ENCODE results near the gene ELF2.
A peak's percentile ranks its signal among the peaks of the same experiment; 100 is the strongest.
"Not testable (repeated sequence)": the region's sequence is repeated elsewhere in the genome, so short reads cannot be mapped to it uniquely, and the experiment has no call there.

ELF2 gene

GRCh38 chr4:139184129-139184528 is 7.1 kb upstream of the ELF2 start:
- DNase-seq = peak; percentile 9 to 61 (median 33)

DNA sequence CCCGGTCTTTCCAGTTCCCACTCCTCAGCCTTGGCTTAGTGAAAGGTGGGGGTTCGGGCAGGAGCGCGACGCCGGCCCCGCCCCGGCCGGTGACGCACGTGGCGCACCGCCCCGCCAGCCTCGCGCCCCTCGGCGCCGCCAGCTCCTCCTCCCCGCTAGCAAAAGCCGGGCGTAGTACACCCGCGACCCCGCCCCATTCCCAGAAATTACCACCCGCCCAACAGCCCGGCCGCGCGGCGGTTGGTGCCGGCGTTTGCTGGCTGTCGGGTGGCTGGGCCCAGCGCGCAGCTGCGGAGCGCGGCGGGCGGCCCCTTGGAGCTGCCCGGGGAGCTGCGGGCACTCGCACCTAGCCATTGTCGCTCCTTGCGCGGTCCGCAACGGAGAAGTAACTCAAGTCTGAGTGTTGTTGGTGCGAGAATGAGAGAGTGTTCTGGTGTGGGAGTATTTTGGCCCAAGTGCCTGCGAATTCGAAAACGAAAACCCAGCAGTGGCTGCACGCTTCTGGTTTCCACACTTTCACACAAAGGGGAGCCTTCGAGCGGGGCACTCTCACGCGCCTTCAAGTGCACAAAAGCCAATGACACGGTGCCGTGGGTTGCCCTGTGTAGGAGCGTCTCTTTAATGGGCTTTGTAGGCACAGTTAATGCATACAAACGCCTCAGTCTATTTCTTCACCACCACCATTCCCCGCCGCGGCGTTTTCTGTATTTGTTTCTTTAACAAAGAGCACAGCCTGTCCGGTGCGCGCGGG is 1.0 kb upstream of the ELF2 start:
- peak; percentile 97 to 98 (median 98) for DNase-seq

DNA sequence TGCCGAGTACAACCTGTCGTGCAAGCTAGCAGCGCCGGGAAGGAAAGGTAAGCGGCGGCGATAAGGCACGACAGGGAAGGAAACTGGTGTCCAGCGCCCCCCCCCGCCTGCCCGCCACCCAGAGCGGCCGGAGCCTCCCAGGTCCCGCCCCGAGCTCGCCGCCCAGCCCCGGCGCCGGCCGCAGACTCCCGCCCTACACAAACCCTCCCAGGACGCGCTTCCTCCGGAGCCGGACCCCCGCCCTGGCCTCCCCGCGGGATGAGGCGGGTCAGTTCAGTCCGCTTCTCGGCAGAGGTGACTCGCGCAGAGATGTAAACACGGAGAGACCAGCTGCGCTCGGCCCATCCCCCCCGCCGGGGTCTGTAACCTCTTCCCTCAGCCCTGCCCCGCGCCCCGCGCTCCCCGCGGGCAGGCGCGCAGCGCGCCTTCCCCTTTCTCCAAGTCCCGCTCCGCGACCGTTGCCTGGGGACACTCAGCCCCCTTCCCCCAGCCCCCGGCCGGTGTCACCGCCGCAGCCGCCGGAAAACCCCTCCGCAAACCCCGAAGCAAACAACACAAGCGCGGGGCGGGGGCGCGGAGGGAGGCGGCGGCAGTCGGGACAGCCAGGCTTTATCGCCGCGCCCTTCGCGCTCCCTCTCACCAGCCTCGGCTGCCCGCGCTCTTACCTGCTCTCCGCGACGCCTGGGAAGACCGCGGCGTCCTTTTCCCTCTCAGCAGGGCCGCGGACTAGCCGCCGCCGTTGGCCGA is 543 bp downstream of the ELF2 start:
- peak; percentile 71 to 89 (median 78) for DNase-seq

GRCh38 chr4:139175646-139176301 is 1.2 kb downstream of the ELF2 start:
- DNase-seq = peak; percentile 4 to 49 (median 27)

DNA sequence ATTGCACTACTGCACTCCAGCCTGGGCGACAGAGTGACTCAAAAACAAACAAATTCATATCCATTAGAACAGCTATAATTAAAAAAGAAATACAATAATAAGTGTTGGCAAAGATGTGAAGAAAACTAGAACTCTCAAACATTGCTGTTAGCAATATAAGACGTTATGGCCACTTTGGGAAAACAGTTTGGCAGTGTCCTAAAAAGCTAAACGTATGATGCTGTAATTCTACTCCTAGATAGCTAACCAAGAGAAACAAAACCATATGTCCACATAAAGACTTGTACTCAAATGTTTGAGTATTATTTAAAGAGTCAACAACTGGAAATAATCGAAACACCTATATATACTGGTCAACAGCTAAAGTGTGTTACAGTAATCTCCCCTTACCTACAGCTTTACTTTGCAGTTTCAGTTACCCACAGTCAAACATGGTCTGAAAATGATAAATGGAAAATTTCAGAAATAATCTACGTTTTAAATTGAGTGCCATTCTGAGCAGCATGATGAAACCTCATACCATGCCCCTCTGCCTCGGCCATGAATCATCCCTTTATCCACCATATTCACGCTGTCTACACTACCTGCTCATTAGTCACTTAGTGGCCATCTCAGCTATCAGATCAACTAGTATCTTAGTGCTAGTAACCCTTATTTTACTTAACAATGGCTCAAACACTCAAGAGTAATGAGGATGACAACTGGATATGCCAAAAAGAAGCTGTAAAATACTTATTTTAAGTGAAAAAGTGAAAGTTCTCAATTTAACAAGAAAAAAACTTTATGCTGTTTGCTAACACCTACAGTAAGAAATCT is 4.9 kb downstream of the ELF2 start:
- DNase-seq = peak in 1 of 4 experiments; percentile 17

- no peak for DNase-seq
Measured at GRCh38 chr4:139170932-139171331, 6.1 kb downstream of the ELF2 start.

GRCh38 chr4:139167774-139168444 is 9.1 kb downstream of the ELF2 start:
- DNase-seq = peak; percentile 64 to 88 (median 76)

GRCh38 chr4:139164731-139165130 is 12.3 kb downstream of the ELF2 start:
- DNase-seq = no peak

DNA sequence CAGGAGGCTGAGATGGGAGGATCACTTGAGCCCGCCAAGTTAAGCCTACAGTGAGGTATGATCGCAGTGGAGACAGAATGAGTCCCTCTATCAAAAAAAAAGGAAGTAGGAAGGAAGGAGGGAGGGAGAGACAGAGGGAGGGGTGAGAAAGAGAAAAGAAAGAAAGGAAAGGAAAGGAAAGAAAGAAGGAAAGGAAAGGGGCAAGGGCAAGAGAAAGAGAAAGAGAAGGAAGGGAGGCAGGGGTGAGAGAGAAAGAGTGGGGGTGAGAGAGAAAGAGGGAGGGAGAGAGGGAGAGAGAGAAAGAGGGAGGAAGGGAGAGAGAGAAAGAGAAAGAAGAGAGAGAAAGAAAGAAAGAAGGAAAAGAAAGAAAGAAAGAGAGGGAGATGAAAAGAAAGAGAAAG is 13.2 kb downstream of the ELF2 start:
- no peak for DNase-seq

DNA sequence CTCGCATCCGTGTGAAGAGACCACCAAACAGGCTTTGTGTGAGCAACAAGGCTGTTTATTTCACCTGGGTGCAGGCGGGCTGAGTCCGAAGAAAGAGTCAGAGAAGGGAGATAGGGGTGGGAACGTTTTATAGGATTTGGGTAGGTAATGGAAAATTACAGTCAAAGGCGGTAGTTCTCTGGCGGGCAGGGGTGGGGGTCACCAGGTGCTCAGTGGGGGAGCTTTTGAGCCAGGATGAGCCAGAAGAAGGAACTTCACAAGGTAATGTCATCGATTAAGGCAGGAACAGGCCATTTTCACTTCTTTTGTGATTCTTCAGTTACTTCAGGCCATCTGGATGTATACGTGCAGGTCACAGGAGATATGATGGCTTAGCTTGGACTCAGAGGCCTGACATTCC is 19.0 kb downstream of the ELF2 start:
- not testable (repeated sequence) for DNase-seq

DNA sequence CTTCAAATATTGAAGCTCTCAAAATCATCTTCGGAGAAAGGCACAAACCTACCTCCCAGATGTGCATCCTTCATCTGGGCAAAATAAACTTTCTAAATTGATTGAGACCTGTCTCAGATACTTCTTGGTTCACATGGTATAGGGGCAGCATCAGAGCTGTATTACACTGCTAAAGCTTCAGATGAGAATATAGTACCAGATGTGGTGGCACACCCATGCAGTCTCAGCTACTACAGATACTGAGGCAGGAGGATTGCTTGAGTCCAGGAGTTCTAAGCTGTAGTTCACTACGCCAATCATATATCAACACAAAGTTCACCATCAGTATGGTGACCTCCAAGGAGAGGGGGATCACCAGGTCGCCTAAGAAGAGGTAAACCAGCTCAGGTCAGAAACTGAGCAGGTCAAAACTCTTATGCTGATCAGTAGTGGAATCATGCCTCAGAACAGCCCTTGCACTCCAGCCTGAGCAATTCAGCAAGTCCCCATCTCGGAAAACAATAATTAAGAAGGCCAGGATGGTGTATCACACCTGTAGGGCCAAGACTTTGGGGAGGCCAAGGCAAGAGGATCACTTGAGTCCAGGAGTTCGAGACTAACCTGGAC is 22.0 kb downstream of the ELF2 start:
- DNase-seq = no peak

DNA sequence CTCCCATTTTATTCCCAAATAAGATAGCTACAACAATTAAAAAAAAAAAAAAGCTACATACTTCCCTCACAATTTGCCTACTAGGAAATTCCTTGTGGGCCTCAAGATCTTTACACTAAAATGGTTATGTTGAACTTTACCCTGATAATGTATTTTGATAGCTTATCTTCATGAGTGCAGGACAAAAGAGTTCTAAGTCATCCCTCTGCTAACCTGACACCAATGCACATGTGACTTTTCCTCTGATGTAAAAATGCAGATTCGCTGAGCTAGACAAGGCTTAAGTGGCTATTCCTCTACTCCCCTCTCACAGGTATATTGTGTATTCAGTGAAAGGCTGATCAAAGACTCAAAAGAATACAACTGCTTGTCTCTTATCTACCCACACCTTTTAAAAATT is 22.5 kb downstream of the ELF2 start:
- DNase-seq = no peak

DNA sequence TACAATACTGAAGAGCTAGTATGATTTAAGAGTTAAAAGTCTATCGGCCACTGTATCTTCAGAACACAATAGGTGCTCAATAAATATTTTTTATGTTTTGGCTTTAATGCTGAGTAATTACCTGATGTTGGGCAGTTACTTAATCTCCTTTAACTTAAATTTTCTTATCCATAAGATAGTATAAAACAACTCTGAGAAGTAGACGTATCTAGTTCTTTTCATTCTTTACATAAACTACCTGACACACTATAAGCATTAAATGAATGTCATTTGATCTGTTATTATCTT is 22.9 kb downstream of the ELF2 start:
- no peak for DNase-seq

DNA sequence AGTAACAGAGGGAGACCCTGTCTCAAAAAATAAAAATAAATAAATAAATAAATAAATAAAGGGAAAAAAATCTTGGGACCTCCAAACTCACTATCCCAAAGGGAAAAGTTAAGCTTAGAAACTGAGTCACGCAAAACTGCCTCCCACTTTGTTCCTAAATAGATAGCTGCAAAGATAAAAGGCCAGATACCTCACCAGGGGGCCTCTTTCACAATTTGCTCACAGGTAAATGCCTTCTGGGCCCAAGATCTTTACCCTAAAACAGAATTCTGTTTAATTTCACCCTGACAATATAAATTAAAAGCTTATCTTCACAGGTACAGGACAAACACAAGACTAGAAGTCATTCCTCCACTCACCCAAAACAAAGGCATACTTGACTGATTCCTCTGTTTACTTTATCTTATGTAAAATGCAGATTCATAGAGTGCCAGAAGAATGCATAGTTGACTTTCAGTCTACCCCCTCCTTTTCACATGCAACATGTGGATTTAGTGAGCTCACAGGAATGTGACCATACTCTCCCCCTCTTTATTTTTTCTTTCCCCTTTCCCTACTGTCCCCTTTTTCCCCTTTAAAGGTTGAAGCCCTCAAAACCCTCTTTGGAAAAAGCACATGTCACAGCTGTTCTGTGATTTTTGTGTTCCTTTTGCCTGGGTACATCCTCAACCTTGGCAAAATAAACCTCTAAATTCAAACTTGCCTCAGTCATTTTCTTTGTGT is 23.4 kb downstream of the ELF2 start:
- DNase-seq = no peak

DNA sequence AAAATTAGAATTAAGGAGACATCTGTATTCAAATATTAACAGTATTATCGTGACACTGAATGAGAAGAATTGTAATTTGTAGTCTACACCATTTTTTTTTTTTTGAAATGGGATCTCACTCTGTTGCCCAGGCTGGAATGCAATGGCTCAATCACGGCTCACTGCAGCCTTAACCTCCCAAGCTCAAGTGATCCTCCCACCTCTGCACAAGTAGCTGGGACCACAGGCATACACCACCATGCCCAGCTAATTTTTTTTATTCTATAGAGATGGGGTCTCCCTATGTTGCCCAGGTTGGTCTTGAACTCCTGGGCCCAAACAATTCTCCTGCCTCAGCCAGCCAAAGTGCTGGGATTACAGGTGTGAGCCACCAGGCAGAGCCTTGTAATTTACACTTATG is 24.8 kb downstream of the ELF2 start:
- DNase-seq = no peak

- DNase-seq = no peak
Measured at GRCh38 chr4:139146926-139147629, 29.9 kb downstream of the ELF2 start.

GRCh38 chr4:139145552-139145932 is 31.5 kb downstream of the ELF2 start:
- DNase-seq = no peak

DNA sequence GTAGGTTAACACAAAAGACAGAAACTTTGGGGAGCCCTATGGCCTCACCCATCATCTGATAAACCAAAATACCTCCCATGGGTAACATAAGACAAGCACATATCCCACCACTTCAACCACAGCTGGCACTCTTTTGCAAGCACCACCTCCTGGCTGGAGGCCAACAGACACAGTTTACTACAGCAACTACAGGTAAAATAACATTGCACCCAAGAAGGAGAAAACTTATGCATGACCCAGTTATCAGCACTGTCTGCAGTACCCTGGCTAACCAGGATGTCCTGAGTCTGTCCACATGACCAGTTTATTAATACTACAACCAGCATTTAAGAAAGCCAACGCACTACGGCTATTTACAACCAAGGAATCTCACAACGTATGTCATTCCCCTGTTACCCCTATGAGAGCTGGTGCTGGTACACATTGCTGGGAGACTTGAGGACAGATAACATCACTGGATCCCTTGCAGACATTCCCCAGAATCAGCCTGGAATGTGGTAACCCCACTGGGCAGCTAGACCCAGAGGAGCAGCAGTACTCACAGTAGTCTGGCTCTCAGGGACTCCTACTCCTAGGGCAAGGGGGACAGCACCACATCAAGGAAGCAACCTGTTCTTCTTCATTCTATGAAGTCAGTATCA is 32.0 kb downstream of the ELF2 start:
- DNase-seq = peak in 1 of 4 experiments; percentile 11

- peak; percentile 78 to 88 (median 86) for DNase-seq
Measured at GRCh38 chr4:139144161-139144859, 32.7 kb downstream of the ELF2 start.

Measured in suppressor macrophage (primary cell).